Osteocyte (in vitro differentiated cells): ENCODE measurements around the gene HMGCS2. TPM values are rescaled to one million over a fixed set of nuclear protein-coding genes. Genes with fewer than 3 reads are reported as not detected.

Experiments
- DNase-seq: peaks from one replicate; pipeline ENCODE4 v3.0.0; 2021; ENCODE audit warnings: mixed read lengths; ENCODE audit not compliant: unreplicated experiment; ENCODE audit errors: extremely low spot score
- H3K27ac Mint-ChIP-seq: one replicate; pipeline ENCODE4 v1.8.0; 2021; ENCODE audit warnings: mild to moderate bottlenecking, mixed read lengths; ENCODE audit not compliant: unreplicated experiment
- H3K27me3 Mint-ChIP-seq: one replicate; pipeline ENCODE4 v1.8.0; 2021; ENCODE audit warnings: mixed read lengths; ENCODE audit not compliant: unreplicated experiment
- H3K36me3 Mint-ChIP-seq: one replicate; pipeline ENCODE4 v1.8.0; 2021; ENCODE audit warnings: mixed read lengths; ENCODE audit not compliant: unreplicated experiment
- H3K4me1 Mint-ChIP-seq: one replicate; pipeline ENCODE4 v1.8.0; 2021; ENCODE audit warnings: mixed read lengths; ENCODE audit not compliant: unreplicated experiment
- H3K4me3 Mint-ChIP-seq: one replicate; pipeline ENCODE4 v1.8.0; 2021; ENCODE audit warnings: mild to moderate bottlenecking, moderate library complexity, mixed read lengths; ENCODE audit not compliant: unreplicated experiment
- H3K9me3 Mint-ChIP-seq: one replicate; pipeline ENCODE4 v1.8.0; 2021; ENCODE audit warnings: mixed read lengths; ENCODE audit not compliant: unreplicated experiment
- CTCF ChIP-seq: fragments of 200-600 bp; sonication (generic); IDR thresholded peaks from 2 replicates; pipeline ENCODE4 v1.5.0; 2021; ENCODE audit warnings: antibody characterized with exemption, mild to moderate bottlenecking, moderate library complexity
- total RNA-seq: library from RNA; stranded (reverse); gene quantifications from 2 replicates; pipeline ENCODE4 v1.2.1, GENCODE V29; 2021

Gene HMGCS2
- total RNA-seq, 1 donor from 2014 or later: not detected

- no peaks in the 10 kb centered on the region for H3K9me3 Mint-ChIP-seq
- TF ChIP-seq CTCF: no peak
- no peak overlapping the region for H3K4me3 Mint-ChIP-seq
- H3K27me3 Mint-ChIP-seq: no peaks in the 10 kb centered on the region
- no peak for DNase-seq
- peaks cover 36% of the 10 kb centered on the region for H3K4me1 Mint-ChIP-seq
- peaks cover 48% of the 10 kb centered on the region for H3K36me3 Mint-ChIP-seq
- no peak overlapping the region for H3K27ac Mint-ChIP-seq
These were observed 50.3 kb downstream of the HMGCS2 start for GRCh38 chr1:119718409-119718808.

GRCh38 chr1:119715542-119715941 lies 53.2 kb downstream of the HMGCS2 start:
- Mint-ChIP-seq H3K36me3 (peaks cover 24% of the 10 kb centered on the region), H3K4me3 (peak overlapping the region; percentile 1), H3K9me3 (no peaks in the 10 kb centered on the region), H3K27me3 (peaks cover 1% of the 10 kb centered on the region), H3K27ac (no peak overlapping the region), H3K4me1 (peaks cover 47% of the 10 kb centered on the region)
- TF ChIP-seq CTCF: no peak
- DNase-seq: no peak

GRCh38 chr1:119714583-119714982 lies 54.1 kb downstream of the HMGCS2 start:
- no peaks in the 10 kb centered on the region for H3K9me3 Mint-ChIP-seq
- H3K4me1 Mint-ChIP-seq: peaks cover 47% of the 10 kb centered on the region
- peak overlapping the region; percentile 83 for H3K4me3 Mint-ChIP-seq
- no peak overlapping the region for H3K27ac Mint-ChIP-seq
- H3K36me3 Mint-ChIP-seq: peaks cover 18% of the 10 kb centered on the region
- no peak for DNase-seq
- peaks cover 10% of the 10 kb centered on the region for H3K27me3 Mint-ChIP-seq
- TF ChIP-seq CTCF: no peak

GRCh38 chr1:119713749-119714456 lies 54.8 kb downstream of the HMGCS2 start:
- H3K36me3 Mint-ChIP-seq: peaks cover 18% of the 10 kb centered on the region
- no peak for TF ChIP-seq CTCF
- peaks cover 14% of the 10 kb centered on the region for H3K27me3 Mint-ChIP-seq
- no peaks in the 10 kb centered on the region for H3K9me3 Mint-ChIP-seq
- peak overlapping the region; percentile 98 for H3K27ac Mint-ChIP-seq
- peaks cover 47% of the 10 kb centered on the region for H3K4me1 Mint-ChIP-seq
- DNase-seq: no peak
- peak overlapping the region; percentile 83 for H3K4me3 Mint-ChIP-seq

GRCh38 chr1:119713039-119713748 lies 55.5 kb downstream of the HMGCS2 start:
- TF ChIP-seq CTCF: no peak

More at GRCh38 chr1:119713039-119713748, 55.5 kb downstream of the HMGCS2 start:
- Mint-ChIP-seq H3K36me3 (peaks cover 18% of the 10 kb centered on the region), H3K4me3 (peak overlapping the region; percentile 83), H3K27me3 (peaks cover 21% of the 10 kb centered on the region), H3K27ac (peak overlapping the region; percentile 98), H3K9me3 (no peaks in the 10 kb centered on the region), H3K4me1 (peaks cover 45% of the 10 kb centered on the region)
- DNase-seq: no peak
